Measurements from ENCODE around the gene ELOVL5.

Gene ELOVL5

GRCh38 chr6:53239526-53239925 is 109.2 kb downstream of the ELOVL5 start:
- peaks cover 17% of the 10 kb centered on the region for H3K27me3 ChIP-seq (ENCODE audit: low read depth, low read length)
- peak overlapping the region; percentile 11 for H3K4me3 ChIP-seq (ENCODE audit: low read length)
- peaks cover 10% of the 10 kb centered on the region; the same call in 1 of the 2 replicates for H3K9me3 ChIP-seq (ENCODE audit: insufficient read depth, low read length)

GRCh38 chr6:53238311-53238710 is 110.4 kb downstream of the ELOVL5 start:
- H2AFZ ChIP-seq (ENCODE audit: low read depth, low read length), result no peak overlapping the region
- H3K27me3 ChIP-seq (ENCODE audit: low read depth, low read length), result peaks cover 20% of the 10 kb centered on the region
- no peak overlapping the region for H3K27ac ChIP-seq (ENCODE audit: low read length)
- H3K79me2 ChIP-seq (ENCODE audit: low read length), result no peaks in the 10 kb centered on the region
- peaks cover 12% of the 10 kb centered on the region for H3K36me3 ChIP-seq (replicated peaks; ENCODE audit: low read depth, low read length)
- no peaks in the 10 kb centered on the region for H4K20me1 ChIP-seq (ENCODE audit: insufficient read depth, low read length)
- no peak for TF ChIP-seq EZH2phosphoT487 (IDR thresholded peaks at IDR 0.05; ENCODE audit: low read depth)
- H3K4me3 ChIP-seq (ENCODE audit: low read length), result no peak overlapping the region
- no peak overlapping the region for H3K9ac ChIP-seq (ENCODE audit: low read length)
- H3K4me2 ChIP-seq (ENCODE audit: low read length), result no peak overlapping the region
- H3K4me1 ChIP-seq (ENCODE audit: low read length), result peaks cover 65% of the 10 kb centered on the region
- H3K9me3 ChIP-seq (ENCODE audit: insufficient read depth, low read length), result peaks cover 5% of the 10 kb centered on the region; the same call in 1 of the 2 replicates

More at GRCh38 chr6:53239526-53239925, 109.2 kb downstream of the ELOVL5 start:
- peaks cover 12% of the 10 kb centered on the region for H3K36me3 ChIP-seq (replicated peaks; ENCODE audit: low read depth, low read length)
- H3K4me2 ChIP-seq (ENCODE audit: low read length), result peak overlapping the region; percentile 47
- H3K79me2 ChIP-seq (ENCODE audit: low read length), result no peaks in the 10 kb centered on the region
- H2AFZ ChIP-seq (ENCODE audit: low read depth, low read length), result no peak overlapping the region
- no peaks in the 10 kb centered on the region for H4K20me1 ChIP-seq (ENCODE audit: insufficient read depth, low read length)
- H3K9ac ChIP-seq (ENCODE audit: low read length), result no peak overlapping the region; the same call in 1 of the 2 replicates
- H3K4me1 ChIP-seq (ENCODE audit: low read length), result peaks cover 77% of the 10 kb centered on the region
- TF ChIP-seq CTCF (IDR thresholded peaks at IDR 0.05; ENCODE audit: low read depth, low read length) (no peak), EZH2phosphoT487 (IDR thresholded peaks at IDR 0.05; ENCODE audit: low read depth) (no peak)
- H3K27ac ChIP-seq (ENCODE audit: low read length), result peak overlapping the region; percentile 77

- Histone ChIP-seq H3K9me3 (ENCODE audit: insufficient read depth, low read length) (peaks cover 5% of the 10 kb centered on the region; the same call in 1 of the 2 replicates), H3K79me2 (ENCODE audit: low read length) (no peaks in the 10 kb centered on the region), H3K4me1 (ENCODE audit: low read length) (peaks cover 69% of the 10 kb centered on the region), H3K27ac (ENCODE audit: low read length) (peak overlapping the region; percentile 61), H3K36me3 (replicated peaks; ENCODE audit: low read depth, low read length) (peaks cover 9% of the 10 kb centered on the region), H3K4me2 (ENCODE audit: low read length) (peak overlapping the region; percentile 84), H4K20me1 (ENCODE audit: insufficient read depth, low read length) (no peaks in the 10 kb centered on the region), H2AFZ (ENCODE audit: low read depth, low read length) (no peak overlapping the region), H3K4me3 (ENCODE audit: low read length) (peak overlapping the region; percentile 70), H3K27me3 (ENCODE audit: low read depth, low read length) (peaks cover 21% of the 10 kb centered on the region), H3K9ac (ENCODE audit: low read length) (peak overlapping the region; percentile 42)
- no peak for TF ChIP-seq CTCF (IDR thresholded peaks at IDR 0.05; ENCODE audit: low read depth, low read length)
- peak; percentile 73; the same call in 1 of the 2 replicates for TF ChIP-seq EZH2phosphoT487 (IDR thresholded peaks at IDR 0.05; ENCODE audit: low read depth)
These were observed 112.5 kb downstream of the ELOVL5 start for GRCh38 chr6:53236241-53236640.

- peak overlapping the region; percentile 61 for H3K27ac ChIP-seq (ENCODE audit: low read length)
- no peaks in the 10 kb centered on the region for H3K79me2 ChIP-seq (ENCODE audit: low read length)
- TF ChIP-seq EZH2phosphoT487 (IDR thresholded peaks at IDR 0.05; ENCODE audit: low read depth), result no peak
- no peak overlapping the region for H2AFZ ChIP-seq (ENCODE audit: low read depth, low read length)
- peaks cover 4% of the 10 kb centered on the region for H3K36me3 ChIP-seq (replicated peaks; ENCODE audit: low read depth, low read length)
- H3K4me3 ChIP-seq (ENCODE audit: low read length), result peak overlapping the region; percentile 70
- H3K9me3 ChIP-seq (ENCODE audit: insufficient read depth, low read length), result peaks cover 3% of the 10 kb centered on the region; the same call in 1 of the 2 replicates
- peak overlapping the region; percentile 42 for H3K9ac ChIP-seq (ENCODE audit: low read length)
- H3K4me1 ChIP-seq (ENCODE audit: low read length), result peaks cover 69% of the 10 kb centered on the region
- H3K27me3 ChIP-seq (ENCODE audit: low read depth, low read length), result peaks cover 28% of the 10 kb centered on the region
- H3K4me2 ChIP-seq (ENCODE audit: low read length), result peak overlapping the region; percentile 84
- no peaks in the 10 kb centered on the region for H4K20me1 ChIP-seq (ENCODE audit: insufficient read depth, low read length)
These were observed 113.2 kb downstream of the ELOVL5 start for GRCh38 chr6:53235508-53235907.

- H3K9me3 ChIP-seq (ENCODE audit: insufficient read depth, low read length), result no peaks in the 10 kb centered on the region
- H2AFZ ChIP-seq (ENCODE audit: low read depth, low read length), result no peak overlapping the region
- no peak overlapping the region for H3K4me3 ChIP-seq (ENCODE audit: low read length)
- TF ChIP-seq EZH2phosphoT487 (IDR thresholded peaks at IDR 0.05; ENCODE audit: low read depth), result no peak
- no peak for TF ChIP-seq CTCF (IDR thresholded peaks at IDR 0.05; ENCODE audit: low read depth, low read length)
- peaks cover 42% of the 10 kb centered on the region for H3K27me3 ChIP-seq (ENCODE audit: low read depth, low read length)
- no peak overlapping the region for H3K27ac ChIP-seq (ENCODE audit: low read length)
- H3K9ac ChIP-seq (ENCODE audit: low read length), result no peak overlapping the region
- no peaks in the 10 kb centered on the region for H3K36me3 ChIP-seq (replicated peaks; ENCODE audit: low read depth, low read length)
- H3K4me2 ChIP-seq (ENCODE audit: low read length), result no peak overlapping the region
- peaks cover 52% of the 10 kb centered on the region for H3K4me1 ChIP-seq (ENCODE audit: low read length)
- H4K20me1 ChIP-seq (ENCODE audit: insufficient read depth, low read length), result no peaks in the 10 kb centered on the region; the same call in 1 of the 2 replicates
- H3K79me2 ChIP-seq (ENCODE audit: low read length), result no peaks in the 10 kb centered on the region
These were observed 115.4 kb downstream of the ELOVL5 start for GRCh38 chr6:53233309-53233708.

Data from OCI-LY3 (cell line).